Panc1 (cell line): ENCODE measurements around the gene GPR84.

Source experiments
- CTCF ChIP-seq: fragments of 450-650 bp; IDR thresholded peaks from 2 replicates; pipeline ENCODE4 v1.5.1; 2017; ENCODE audit warnings: mild to moderate bottlenecking
- POLR2AphosphoS5 ChIP-seq: IDR thresholded peaks from 2 replicates; pipeline ENCODE4 v1.6.1; 2012; ENCODE audit warnings: mild to moderate bottlenecking, low read depth, low read length, moderate library complexity
- SIN3A ChIP-seq: IDR thresholded peaks from 2 replicates; pipeline ENCODE4 v1.6.1; 2012; ENCODE audit warnings: low read depth, mild to moderate bottlenecking, low read length, moderate library complexity, borderline replicate concordance; ENCODE audit not compliant: insufficient read depth

GRCh38 chr12:54405573-54405972 is 41.3 kb upstream of the GPR84 start:
- TF ChIP-seq CTCF, result no peak
- no peak for TF ChIP-seq POLR2AphosphoS5
- no peak for TF ChIP-seq SIN3A
